Frontal cortex (tissue), 4 donors: Measurements from ENCODE around the gene SOBP. TPM values are rescaled to one million over a fixed set of nuclear protein-coding genes. Genes with fewer than 3 reads are reported as not detected.

Experiments
- DNase-seq, 2 donors: peaks; one replicate each; pipeline ENCODE4 v3.0.0; 2012; ENCODE audit warnings: low spot score in 2 of 2
- FAIRE-seq: peaks from 2 replicates; lab custom pipeline; 2012; peaks lifted over from hg19 to GRCh38; lab: Jason Lieb, UNC
- total RNA-seq: library from RNA; depleted of rRNA; stranded (reverse); fragments of >200 nt; gene quantifications from one replicate; pipeline ENCODE4 v1.2.3, GENCODE V29; 2014
- donor health status: control.
- donor health status: control.
- donor health status: control.

Gene SOBP
- total RNA-seq, 1 donor from 2014 or later = 42.4 TPM

DNA sequence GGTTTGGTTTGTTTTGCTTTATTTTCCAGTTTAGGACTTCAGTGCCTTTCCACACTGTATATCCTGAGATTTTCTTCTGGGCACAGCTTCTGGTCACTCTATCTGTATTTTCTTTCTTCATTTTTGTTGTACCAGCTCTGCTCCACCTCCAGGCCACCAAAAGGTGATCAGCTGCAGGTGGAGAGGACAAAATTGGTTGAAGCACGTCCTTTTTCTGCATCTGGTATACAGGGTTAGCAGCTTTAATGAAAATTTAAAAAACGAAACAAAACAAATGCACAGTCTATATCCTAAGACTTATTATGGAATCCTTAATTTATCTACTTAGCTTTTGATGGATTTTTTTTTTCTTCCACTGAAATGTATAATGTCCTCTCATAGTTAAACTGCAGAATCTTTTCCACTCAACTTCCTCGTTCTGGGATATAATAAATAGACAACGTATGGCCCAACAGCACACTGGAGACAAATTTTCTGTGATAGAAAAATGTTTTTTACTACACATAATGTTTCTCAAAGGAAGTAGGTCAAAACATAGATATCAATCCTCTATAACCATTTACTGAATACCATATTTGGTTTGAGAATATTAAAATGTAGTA, 10.7 kb upstream of the SOBP start:
- FAIRE-seq (no peak), DNase-seq (no peak)

DNA sequence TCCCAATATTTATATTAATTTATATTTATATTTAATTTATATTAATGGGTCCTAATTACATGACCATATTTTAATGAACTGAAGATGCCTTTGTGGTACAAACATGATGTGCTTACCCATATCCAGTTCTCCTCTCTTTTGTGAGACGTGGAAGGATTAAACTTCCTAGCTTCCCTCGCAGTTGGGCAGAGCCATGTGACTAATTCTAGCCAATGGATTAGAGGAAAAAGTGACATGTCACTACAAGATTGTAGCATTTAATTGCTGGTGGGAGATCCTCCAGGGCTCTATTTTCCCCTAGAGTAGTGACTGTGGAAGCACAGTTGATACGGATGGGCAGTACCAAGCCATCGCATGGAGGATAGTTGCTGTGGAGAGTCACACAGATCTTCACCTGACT, 4.8 kb upstream of the SOBP start:
- DNase-seq = no peak
- no peak for FAIRE-seq

DNA sequence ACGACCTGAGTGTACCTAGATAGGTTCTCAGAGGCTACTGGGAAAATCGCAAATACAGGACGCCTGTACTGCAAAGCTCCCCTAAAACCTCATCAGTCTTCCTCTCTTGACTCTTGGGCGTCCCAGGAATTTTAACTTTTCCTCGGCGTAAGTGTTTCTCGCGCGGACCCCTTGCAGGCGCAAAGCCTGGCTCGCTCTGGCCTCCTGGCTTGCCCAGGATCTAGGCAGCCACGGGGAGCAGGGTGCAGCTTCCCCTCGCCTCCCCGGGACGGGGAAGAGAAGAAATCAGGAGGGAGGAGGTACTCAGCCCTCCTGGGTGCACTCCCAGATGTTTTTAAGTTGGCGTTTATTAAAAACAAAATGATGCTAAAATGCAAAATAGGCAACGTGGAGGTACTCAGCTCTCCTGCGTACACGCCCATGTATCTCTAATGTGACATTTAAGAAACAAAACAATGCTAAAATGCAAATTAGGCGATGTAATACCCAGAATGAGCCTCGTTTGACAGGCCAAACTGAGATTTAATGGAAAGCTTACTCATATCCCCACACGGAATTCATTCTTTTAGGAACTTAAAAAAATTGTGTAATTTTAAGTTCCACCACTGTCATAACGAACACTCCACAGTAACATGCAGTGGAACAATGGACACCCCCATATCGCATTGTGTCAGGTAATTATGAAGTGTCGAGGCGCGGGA, 1.6 kb upstream of the SOBP start:
- no peak for FAIRE-seq
- DNase-seq = no peak

DNA sequence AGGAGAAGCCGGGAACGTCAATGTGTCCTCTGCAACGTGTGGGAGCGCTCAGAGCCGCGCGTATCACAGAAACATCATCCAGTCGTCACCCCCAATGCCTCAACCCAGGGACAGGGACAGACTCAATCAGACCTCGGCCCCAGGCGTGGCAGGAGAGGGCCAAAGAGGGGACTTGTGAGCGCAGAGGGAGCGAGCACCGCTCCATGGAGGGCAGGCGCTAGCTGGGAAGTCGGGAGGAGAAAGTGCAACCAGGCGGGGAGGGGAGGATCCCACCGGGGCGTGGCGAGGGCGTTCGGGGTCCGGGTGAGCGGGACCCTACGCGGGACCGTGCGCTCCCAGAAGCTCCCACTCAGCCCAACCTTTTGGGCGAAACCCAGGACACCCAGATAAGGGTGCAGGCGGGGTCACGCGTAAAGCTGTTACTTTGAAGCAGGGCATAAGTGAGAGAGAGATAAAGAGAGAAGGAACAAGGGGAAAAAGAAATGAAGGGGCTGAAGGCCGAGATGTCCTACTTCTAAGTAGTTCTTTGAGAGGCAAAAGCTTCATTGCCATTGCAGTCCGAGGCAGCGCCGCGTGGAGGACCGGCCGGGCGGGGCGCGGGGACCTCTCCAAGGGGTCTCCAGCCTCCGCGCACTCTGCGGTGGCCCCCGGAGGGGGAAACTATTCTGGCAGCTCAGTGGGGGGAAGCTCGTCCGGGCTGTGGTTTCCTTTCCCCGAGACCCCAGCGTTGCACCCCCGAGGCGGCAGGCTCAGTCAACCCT, 862 bp upstream of the SOBP start:
- DNase-seq = peak; percentile 39 to 42
- no peak for FAIRE-seq

DNA sequence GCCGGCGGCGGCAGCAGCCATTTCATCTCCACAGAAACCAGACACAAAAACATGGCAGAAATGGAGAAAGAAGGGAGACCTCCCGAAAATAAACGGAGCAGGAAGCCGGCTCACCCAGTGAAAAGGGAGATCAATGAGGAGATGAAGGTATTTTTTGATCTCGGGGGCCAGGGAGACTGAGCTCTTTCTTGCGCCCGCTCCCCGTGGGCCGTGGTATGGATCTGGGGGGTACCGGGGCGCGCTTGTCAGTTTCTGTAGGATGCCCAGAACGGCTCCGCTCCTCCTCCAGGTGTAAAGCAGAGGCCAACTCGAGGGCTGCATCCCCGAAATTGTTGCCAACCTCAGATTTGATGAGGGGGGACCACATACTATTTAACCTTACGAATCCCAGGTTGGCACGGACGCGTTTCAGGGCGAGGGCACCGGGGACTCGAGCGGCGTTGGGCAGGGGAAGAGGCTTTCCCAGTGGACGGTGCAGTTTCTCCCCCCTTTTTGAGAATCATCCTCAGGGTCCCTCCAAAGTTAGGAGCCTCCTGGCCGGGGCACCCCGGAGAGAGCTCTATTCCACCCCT, 735 bp downstream of the SOBP start:
- DNase-seq (peak in 1 of 2 donors; percentile 52), FAIRE-seq (no peak)

DNA sequence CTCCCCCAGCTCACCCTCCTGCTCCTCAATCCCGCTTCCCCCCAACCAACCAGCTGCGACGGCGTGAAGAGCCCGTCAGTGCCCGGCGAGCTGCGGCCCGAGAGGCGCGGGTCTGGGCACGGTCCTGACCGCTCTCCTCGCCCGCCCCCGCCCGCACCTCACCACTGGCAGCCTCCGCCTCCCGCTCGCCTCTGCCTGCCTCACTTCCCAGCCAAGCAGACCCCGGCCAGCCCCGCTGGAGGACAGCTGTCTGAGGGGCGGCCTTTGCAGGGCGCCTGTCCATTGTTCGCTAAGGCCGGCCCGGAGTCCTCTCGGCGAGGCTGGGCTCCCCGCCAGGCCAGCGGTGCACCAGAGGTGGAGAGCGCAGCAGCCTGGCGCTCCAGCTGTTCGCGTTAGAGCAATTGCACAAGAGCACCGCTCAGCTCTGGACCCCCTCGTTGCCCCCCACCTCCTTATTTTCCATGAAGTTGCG, 1.3 kb downstream of the SOBP start:
- DNase-seq (peak; percentile 46 to 57), FAIRE-seq (no peak)

DNA sequence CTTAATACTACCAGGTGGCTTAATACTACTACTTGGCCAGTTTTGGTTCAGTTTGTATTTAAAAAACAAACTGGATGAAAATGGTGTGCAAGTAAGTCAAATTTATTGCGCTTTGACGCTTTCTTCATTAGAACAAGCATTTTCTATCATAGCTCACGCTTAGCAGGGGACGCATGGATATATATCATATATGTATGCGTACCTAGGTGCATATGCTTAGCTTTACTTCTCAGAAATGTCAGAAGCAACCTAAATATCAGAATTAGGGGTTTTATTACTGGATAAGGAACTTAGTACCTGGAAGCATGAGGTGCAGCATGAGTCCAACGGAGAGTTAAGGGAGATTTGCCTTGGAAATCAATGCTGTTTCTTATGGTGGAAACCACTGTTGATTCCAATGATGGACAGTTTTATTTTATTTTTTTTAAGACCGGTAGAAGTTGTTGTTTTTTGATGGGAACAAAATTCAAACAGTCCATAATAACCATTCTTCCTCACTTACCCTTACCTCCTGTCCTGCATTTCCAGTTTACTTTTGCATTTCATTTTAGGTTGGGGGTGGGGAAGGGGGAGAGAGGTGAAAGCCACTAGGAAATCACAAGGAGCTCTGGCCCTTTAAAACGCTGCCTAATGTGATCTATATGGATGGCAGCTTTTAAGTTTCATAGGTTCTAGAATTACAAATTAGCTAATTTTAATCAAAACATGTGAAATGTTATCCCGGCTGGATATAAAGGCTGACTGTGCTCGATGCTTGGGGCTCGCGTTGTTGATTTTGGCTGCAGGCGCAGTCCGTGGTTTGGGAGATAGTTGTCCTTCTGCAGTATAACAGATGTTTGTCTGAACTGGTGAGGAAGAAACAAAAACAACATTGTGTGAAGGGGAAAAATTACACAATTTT, 2.1 kb downstream of the SOBP start:
- FAIRE-seq = no peak
- DNase-seq = peak in 1 of 2 donors; percentile 64

DNA sequence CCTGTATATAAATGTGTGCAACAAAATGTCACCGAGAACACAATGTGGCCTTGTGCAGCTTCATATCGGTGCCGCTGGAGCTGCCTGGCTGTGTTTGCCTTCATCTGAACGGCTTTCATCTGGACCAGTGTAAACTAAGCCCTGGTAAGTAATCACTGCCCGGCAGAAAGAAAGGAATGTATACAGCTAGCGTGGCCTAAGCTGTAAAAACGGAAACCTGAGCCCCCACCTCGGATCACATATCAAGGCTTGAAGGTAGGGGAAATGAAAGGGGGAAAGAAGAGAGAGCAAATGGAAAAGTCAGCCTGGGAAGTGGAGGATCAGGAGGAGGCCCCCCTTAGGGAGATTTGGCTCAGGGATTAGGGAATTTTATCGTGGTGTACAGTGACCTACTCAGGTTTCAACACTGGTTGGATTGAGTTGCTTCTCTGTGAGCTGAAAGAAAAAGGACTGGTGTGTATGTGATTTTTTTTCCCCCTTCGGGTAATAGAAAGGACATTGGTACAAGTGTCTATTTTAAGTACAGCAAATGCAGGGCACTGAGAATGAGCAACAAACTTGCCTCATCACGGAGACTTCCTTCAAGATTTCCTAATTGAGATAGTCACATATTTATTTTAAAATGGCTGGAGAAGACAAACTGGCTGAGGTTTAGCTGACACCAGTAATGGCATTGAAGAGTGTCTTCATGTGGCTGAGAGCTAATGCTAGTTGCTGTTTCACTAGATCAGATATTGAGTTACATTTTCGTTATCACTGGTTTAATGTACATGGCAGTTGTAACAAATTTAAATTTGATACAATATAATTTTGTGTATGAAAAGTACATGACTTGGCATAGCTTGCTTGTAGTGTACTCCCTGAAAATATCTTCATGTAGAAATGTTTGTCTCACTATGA, 3.5 kb downstream of the SOBP start:
- FAIRE-seq (no peak), DNase-seq (no peak)

DNA sequence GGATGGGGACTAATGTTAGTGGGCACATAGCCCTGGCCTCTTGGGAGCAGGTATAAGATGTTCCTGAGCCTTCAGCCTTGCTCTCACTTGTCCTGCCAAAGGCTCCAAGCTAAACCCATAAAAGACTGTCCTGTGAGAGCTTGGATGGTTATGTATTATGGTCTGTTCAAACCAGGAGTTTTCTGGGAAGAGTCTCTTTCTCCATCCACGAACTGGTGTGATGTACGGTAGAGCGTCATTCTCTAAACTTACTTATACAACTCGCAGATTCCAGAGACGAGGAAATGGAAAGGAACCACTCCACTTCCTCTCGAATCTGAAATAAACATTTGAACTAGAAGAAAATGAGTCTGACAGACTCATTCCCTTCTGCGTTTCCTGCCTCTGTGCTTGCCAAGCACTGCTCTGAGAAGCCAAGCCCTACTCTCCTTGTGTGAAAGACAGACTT, 5.3 kb downstream of the SOBP start:
- DNase-seq (no peak), FAIRE-seq (no peak)

DNA sequence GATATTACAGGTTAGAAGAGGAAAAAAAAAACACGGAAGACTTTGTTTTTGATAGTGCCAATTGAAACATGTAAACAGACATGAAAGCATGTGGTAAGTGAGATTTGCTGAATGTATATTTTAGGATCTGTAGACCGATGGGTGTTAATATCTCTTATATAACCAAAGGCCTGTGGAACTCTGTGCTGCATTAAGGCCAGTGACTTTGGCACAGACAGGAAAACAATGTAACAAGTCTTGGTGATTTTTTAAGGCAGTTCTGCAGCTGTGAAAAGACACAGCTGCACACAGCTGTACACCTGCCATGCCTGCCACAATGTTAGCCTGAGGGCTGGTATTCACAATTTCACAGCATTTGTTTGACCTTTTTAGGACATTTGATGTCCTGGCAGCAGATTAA, 6.1 kb downstream of the SOBP start:
- no peak for DNase-seq
- FAIRE-seq = no peak

DNA sequence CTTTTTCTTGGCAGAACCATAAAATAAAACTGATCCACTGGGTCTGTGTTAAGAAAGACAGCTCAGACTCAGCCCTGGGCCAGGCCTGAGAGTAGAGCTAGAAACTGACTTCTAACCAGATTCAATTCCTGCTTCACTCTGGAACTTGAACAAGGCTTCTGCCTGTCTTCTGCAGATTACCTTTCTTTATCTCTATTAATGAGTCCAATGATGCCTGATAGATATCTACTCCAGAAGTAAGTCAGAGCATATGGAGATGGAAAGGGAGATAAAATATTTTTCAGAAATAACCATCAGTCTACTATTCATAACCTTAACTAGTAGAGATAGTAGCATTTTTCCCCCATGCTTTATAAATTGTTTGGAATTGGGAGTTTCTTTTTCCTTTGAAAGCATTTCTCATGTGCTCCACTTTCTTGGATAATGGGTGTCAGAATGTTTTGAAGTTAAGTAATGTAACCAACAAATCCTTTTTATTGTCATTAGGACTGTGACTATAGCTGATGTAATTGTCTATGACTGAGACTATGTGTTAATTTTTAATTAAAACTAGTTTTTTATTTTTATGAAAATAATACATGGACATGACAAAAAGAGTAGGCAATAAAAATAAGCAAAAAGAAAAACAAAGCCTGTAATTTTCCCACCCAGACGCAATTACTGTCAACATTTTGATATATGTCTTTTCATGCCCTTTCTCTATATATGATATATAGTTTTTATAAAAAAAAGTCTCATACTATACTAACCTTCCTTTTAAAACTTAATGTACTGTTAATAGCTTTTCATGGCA, 7.2 kb downstream of the SOBP start:
- no peak for FAIRE-seq
- no peak for DNase-seq

DNA sequence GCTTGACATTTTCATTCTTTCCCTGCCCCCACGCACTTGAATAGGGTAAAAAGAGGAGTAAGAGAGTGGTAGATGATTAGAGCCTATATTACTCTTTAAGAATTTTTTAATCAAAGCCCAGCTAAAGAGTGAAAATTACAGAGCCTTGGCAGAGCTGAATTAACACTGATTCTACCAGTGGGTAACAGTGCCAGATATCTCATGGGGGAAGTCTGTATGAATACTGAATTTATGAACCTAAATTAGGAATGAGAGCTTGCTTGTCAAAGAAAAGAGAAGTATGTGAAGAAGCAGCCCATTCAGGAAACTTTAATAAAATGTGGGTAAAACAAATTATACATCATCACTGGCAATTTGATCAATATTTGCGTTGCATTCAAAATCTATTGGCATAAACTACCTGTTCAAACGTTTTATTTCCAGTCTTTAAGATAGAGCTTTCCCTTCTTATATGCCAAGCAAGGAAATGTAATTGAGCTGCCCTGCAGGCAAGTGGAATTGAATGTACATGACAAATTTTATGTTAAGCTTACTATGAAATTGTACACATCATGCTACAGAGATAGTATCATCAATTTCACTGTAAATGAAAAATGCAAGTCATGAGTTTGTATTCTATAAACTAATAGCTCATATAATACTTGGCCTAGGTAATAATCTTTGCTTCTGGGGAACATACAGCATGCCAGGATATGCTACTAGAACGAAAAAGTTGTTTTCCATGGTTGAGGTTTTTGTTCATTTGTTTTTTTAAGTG, 14.5 kb downstream of the SOBP start:
- DNase-seq (no peak), FAIRE-seq (no peak)

DNA sequence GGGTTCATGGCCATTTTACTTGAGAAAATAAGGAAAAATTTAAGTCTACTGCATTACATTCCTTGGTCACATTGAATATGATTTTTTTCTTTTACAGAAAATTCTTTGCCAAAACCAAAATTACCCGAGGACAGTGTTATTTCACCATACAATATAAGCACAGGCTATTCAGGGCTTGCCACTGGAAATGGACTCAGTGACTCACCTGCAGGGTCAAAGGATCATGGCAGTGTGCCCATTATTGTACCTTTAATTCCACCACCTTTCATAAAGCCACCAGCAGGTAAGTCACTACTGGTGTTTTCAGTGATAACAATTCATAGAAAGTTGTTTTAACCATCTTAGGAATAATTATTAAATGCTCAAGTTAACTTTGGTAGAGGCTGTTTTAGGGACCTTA, 16.2 kb downstream of the SOBP start:
- no peak for FAIRE-seq
- no peak for DNase-seq

DNA sequence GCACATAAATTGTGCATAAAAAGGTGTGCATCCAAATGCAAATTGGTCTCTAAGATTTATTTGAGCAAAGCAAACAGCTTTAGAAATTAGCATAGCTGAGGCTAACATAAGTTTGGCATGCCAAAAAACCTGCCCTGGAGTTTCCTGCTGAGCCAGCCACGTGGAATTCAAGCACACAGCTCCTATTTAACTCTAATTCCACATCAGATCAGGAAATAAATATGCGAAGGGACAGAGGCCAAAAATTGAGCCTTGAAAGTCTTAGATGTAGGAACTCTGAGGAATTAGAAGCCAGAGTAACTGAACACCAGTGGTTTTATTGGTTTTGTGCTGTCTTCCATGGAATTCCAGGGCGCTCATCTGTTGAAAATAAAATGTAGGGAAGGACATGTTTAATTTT, 19.6 kb downstream of the SOBP start:
- DNase-seq = no peak
- no peak for FAIRE-seq

DNA sequence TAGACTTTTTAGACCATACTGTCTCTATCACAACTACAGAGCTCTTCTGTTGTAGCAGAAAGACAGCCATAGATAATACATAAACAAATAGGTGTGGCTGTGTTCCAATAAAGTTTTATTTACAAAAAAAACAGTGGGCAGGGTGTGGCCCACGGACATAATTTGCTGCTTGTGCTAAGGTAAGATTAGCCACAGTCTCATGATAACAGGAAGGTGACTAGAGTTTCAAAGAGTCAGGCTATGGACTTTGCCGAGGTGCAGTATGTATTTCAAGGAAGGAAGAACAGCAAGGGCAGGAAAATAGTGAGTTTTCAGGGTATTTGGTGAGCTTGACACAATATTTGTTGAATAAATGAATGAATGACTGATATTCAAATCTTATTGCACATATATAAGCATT, 20.2 kb downstream of the SOBP start:
- no peak for DNase-seq
- FAIRE-seq = no peak

DNA sequence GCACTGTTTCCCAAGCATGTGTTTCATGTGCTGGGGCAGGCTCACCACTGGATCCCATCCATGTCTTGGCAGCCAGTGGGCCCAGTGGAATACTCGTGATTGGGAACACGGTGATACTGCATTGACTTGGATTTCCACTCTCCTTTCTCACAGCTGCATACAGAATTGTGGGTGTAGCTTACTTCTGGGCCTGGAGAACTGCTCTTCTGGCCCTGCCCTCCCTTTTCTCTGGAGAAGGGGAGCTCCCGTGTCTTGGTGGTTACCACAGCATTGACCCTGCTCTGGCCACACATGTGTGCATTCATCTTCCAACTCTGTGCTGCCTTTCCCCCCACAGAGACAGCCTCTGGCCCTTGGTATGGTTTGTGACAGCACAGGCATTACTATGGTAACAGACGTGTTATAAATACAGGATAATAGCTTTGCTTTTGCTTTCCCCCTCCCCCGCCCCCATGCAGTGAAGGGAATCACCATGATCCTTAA, 21.6 kb downstream of the SOBP start:
- no peak for DNase-seq
- no peak for FAIRE-seq

DNA sequence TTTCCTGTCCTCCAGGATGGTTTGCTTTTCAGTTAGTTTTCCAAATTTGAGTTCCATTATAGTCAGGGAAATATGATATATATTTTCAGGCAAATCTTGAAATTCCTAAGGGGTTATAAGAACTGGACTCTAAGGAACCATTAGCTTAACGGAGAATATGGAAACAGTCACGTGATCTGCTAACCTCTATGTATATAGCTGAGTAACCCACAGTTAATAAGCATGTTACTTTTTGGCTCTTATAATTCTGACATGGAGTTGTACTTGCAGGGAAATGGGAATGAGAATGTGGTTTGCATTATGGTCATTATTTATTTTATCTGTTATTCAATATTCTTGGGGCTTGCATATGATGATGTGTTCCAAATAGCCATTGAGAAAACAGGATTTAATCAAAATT, 23.3 kb downstream of the SOBP start:
- DNase-seq = no peak
- no peak for FAIRE-seq
